GM19455 (cell line): Measurements from ENCODE around the gene GDPD5.
A peak's percentile ranks its signal among the peaks of the same experiment; 100 is the strongest.

ENCODE experiments used
- ATAC-seq: cut with Tn5 transposase; IDR thresholded peaks from one replicate; pipeline ENCODE4 v1.9.1; 2021; ENCODE audit not compliant: unreplicated experiment

GDPD5 gene

DNA sequence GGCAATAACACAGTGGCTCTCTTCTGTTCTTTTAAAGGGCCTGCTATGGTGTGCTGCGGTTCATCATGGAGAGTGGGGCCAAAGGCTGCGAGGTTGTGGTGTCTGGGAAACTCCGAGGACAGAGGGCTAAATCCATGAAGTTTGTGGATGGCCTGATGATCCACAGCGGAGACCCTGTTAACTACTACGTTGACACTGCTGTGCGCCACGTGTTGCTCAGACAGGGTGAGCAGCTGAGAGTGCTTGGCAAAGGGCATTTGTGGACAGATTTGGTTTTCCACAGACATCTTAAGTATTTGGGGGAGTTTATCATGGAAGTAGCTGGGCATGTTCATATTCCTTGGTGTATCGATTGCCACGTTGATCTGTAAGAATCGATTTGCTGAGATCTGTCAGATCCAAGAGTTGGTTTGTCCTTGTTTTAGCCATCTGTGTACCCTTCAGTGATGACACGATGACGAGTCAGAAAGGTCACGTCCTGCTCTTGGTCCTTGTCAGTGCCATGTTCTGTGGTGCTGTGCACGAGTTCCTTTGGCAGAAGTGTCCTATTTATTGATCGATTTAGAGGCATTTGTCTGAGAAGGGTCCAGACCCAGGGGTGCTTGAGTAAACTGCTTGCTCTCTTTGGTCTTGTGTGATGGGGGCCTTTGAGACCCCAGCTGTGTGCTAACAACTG is 121.6 kb downstream of the GDPD5 start:
- no peak for ATAC-seq

DNA sequence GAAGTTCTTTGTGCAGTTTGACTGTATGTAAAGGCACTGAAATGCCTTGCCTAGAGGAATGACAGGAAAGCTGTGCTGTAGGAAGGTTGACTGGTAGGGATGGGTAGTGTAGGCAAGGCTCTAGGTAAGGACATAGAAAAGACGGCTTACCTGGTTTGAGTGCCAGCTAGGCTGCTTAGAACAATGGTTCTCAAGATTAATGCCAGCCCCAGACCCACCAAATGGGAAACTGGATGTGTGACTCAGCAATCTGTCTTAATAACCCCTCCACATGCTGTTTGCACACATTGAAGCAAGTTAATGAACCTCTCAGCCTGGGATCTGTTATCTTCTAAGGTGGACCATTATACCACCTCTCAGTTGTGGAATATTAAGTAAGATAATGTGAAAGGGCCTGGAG is 122.7 kb downstream of the GDPD5 start:
- no peak for ATAC-seq

- ATAC-seq, result no peak
These were observed 123.6 kb downstream of the GDPD5 start for GRCh38 chr11:75402002-75402773.

- no peak for ATAC-seq
These were observed 125.4 kb downstream of the GDPD5 start for GRCh38 chr11:75400146-75400865.

DNA sequence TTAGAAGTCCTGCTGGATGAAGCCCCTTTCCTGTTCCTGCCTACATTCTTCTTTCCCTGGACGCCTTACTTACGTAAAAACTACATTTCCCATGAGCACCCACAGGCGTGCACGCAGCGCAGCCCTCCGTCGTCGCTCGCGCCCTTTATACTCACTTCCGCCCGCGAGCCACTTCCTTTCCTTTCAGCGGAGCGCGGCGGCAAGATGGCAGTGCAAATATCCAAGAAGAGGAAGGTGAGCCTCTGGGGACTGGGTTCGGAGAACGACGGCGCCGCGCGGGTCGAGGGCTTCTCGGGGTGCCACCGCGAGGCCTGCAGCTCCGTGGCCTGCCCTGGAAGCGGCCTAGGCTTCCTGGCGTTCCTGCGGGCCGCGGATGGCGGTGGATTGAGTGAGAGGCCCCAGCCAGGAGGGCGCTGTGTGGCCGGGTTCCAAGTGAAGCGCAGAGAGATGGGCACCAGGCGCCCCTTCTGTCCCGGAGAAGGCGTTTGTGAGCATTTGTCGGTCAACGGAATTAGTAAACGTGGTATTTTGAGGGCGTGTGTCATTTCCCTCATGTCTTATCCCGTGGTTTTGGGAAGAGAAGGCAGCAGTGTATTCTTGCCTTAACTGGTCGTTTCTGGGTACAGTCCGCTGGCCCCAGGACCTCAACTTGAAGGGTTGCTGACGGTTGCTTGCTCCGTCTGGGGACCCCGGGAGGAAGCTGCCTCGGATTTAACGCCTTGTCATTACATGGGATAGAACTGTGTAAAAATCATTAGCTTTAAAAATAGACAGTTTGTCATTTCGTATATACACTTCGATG is 126.2 kb downstream of the GDPD5 start, which contains the start of gene RPS3:
RPS3 (plus strand) TSS at position 175 of the 802 bp plus-strand sequence; CDS start at position 205, 30 bp downstream.
- peak; percentile 86 for ATAC-seq

DNA sequence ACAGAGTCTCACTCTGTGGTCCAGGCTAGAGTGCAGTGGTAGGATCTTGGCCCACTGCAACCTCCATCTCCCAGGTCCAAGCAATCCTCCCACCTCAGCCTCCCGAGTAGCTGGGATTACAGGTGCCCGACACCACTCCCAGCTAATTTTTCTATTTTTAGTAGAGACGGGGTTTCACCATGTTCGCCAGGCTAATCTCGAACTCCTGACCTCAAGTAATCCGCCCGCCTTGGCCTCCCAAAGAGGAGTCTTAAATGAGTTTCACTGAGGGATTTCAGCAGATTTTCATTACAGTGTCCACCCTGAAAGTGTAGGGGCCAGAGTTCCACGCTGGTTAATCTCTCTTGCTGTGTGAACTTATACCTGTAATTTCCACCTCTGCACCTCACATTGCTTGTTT is 126.8 kb downstream of the GDPD5 start:
- no peak for ATAC-seq

GRCh38 chr11:75394085-75394840 is 131.5 kb downstream of the GDPD5 start:
- no peak for ATAC-seq

- no peak for ATAC-seq
These were observed 135.8 kb downstream of the GDPD5 start for GRCh38 chr11:75389925-75390324.

DNA sequence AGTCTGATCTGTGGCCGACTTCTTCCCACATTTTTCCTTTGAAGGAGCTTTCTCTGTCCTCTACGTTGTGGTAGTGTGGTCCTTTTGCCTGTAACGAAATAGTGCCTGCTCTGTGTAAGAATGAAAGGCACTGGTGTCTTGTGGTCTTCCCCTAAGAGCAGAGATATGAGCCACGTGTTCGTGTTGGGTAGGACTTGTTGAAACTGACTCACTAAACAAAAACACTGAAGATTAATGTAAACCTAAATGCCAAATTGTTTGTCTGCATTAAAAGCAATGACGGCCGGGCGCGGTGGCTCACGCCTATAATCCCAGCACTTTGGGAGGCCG is 136.5 kb downstream of the GDPD5 start:
- no peak for ATAC-seq

- no peak for ATAC-seq
These were observed 137.1 kb downstream of the GDPD5 start for GRCh38 chr11:75388386-75389275.

- no peak for ATAC-seq
These were observed 137.9 kb downstream of the GDPD5 start for GRCh38 chr11:75387736-75388294.

DNA sequence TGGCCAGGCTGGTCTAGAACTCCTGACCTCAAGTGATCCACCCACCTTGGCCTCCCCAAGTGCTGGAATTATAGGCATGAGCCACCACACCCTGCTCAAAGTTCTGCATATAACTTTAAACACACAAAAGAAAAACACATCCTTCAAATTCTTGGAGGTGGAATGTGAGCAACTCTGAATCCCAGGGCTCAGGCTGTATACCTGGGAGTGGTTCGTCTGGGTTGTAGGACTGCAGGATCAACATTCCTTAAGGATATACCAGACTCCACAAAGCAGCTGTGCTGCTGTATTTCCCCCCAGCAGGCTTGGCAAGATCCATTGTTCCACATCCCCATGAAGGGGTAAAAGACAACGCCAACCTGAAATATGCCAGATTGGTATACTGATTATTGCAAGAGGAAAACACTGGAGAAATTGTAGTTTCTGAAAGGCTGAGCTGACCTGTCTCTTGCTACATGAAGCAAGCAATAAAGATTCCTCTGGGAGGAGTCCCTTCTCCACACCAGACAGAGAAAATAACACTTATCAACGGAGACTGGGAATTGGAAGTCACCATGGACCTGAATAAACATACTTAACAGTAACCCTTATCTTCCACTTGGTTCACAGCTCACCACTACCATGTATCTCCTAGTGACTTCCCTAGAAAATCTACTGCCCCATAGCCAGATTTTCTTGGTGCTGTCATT is 138.7 kb downstream of the GDPD5 start:
- no peak for ATAC-seq
